Brain microvascular endothelial cell (primary cell): ENCODE measurements around the gene KRT1.

Source experiments
- DNase-seq: peaks from one replicate; pipeline ENCODE4 v3.0.0-alpha.2; 2020
- H3K27ac ChIP-seq: fragments of 250-450 bp; sonication (Bioruptor Pico); 2 replicates; pipeline ENCODE4 v1.5.1; 2020; ENCODE audit warnings: mild to moderate bottlenecking, moderate library complexity
- H3K27me3 ChIP-seq: fragments of 250-450 bp; sonication (Bioruptor Pico); replicated peaks from 2 replicates; pipeline ENCODE4 v1.5.1; 2020; ENCODE audit warnings: mild to moderate bottlenecking
- H3K36me3 ChIP-seq: fragments of 250-450 bp; sonication (Bioruptor Pico); replicated peaks from 2 replicates; pipeline ENCODE4 v1.5.1; 2020; ENCODE audit warnings: mild to moderate bottlenecking
- H3K4me3 ChIP-seq: 2 replicates; pipeline ENCODE4 v1.5.1; 2011; ENCODE audit warnings: low read depth, mild to moderate bottlenecking, control low read depth, low read length, moderate library complexity
- in situ Hi-C: cut with HindIII; loops from 2 replicates; pipeline ENCODE4 v1.10.0; 2017; ENCODE audit warnings: low sequenced_read_pairs, low pct_ligation_motif_present
- TF ChIP-seq, protein P1 (sequence below): IDR thresholded peaks from 2 replicates; pipeline ENCODE4 v1.5.1; 2011; ENCODE audit warnings: low read depth, mild to moderate bottlenecking, moderate library complexity, low read length, control low read depth, inconsistent platforms; ENCODE audit errors: missing control alignments

KRT1 gene

GRCh38 chr12:52662093-52662917 lies 17.9 kb downstream of the KRT1 start:
- Histone ChIP-seq H3K4me3 (no peak overlapping the region), H3K27ac (no peak overlapping the region), H3K36me3 (no peaks in the 10 kb centered on the region), H3K27me3 (peaks cover under 1% of the 10 kb centered on the region)
- no peak for DNase-seq
- in situ Hi-C loops: no loop called here
- TF ChIP-seq, protein P1, sequence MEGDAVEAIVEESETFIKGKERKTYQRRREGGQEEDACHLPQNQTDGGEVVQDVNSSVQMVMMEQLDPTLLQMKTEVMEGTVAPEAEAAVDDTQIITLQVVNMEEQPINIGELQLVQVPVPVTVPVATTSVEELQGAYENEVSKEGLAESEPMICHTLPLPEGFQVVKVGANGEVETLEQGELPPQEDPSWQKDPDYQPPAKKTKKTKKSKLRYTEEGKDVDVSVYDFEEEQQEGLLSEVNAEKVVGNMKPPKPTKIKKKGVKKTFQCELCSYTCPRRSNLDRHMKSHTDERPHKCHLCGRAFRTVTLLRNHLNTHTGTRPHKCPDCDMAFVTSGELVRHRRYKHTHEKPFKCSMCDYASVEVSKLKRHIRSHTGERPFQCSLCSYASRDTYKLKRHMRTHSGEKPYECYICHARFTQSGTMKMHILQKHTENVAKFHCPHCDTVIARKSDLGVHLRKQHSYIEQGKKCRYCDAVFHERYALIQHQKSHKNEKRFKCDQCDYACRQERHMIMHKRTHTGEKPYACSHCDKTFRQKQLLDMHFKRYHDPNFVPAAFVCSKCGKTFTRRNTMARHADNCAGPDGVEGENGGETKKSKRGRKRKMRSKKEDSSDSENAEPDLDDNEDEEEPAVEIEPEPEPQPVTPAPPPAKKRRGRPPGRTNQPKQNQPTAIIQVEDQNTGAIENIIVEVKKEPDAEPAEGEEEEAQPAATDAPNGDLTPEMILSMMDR: no peak

GRCh38 chr12:52661668-52662067 lies 18.5 kb downstream of the KRT1 start:
- H3K27ac ChIP-seq: no peak overlapping the region
- no peak overlapping the region for H3K4me3 ChIP-seq
- in situ Hi-C loops: no loop called here
- no peak for DNase-seq
- TF ChIP-seq, protein P1: no peak
- no peaks in the 10 kb centered on the region for H3K27me3 ChIP-seq
- H3K36me3 ChIP-seq: no peaks in the 10 kb centered on the region

GRCh38 chr12:52660934-52661499 lies 19.2 kb downstream of the KRT1 start:
- no peaks in the 10 kb centered on the region for H3K36me3 ChIP-seq

DNA sequence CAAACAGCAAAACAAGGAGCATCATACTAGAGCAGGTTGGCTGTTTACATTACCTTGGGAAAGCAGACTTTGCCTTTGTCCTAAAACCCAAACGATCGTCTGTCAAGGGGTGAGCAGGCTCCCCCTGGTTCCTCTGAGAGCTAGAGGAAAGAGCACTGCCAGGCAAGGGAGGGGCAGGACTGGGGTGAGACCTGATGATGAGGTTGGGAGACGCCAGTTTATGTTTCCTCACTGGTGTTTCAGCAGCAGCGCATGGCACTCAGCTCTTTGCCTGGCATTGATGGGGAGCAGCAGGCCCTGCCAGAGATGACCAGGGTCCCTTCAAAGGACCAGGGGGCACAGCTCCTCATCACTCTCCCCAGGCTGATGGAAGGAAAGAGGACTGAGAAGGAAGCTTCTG lies 20.3 kb downstream of the KRT1 start:
- DNase-seq: no peak
- Histone ChIP-seq H3K27ac (no peak overlapping the region), H3K27me3 (no peaks in the 10 kb centered on the region), H3K36me3 (no peaks in the 10 kb centered on the region), H3K4me3 (no peak overlapping the region)
- TF ChIP-seq, protein P1: no peak
- in situ Hi-C loops: no loop called here

More at GRCh38 chr12:52660934-52661499, 19.2 kb downstream of the KRT1 start:
- Histone ChIP-seq H3K27ac (no peak overlapping the region), H3K4me3 (no peak overlapping the region), H3K27me3 (no peaks in the 10 kb centered on the region)
- TF ChIP-seq, protein P1: no peak
- DNase-seq: no peak
- in situ Hi-C loops: no loop called here

DNA sequence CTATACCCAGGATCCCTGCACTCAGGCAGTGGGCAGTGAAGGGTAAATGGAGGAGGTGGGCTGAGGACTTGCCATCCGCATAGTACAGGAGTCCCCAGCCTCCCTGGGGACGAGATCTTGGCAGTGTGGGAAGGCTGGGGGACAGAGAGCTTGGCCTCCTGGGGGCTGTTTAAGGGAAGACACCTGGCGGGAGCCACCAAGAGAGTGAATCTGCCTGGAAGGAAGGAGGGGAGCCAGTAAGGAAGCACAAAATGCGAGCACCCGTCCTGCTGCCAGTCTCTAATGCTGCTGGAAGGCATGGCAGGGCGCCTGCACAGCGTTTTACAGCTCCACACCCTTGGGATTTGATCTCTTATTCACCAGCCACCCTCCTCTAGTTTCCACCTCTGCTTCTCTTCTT lies 20.8 kb downstream of the KRT1 start:
- in situ Hi-C loops: no loop called here
- peaks cover 4% of the 10 kb centered on the region for H3K27me3 ChIP-seq
- H3K36me3 ChIP-seq: no peaks in the 10 kb centered on the region
- H3K27ac ChIP-seq: no peak overlapping the region
- no peak for DNase-seq
- H3K4me3 ChIP-seq: no peak overlapping the region
- TF ChIP-seq, protein P1: no peak
